Hindlimb muscle (tissue), 1 donor: ENCODE results near the gene MC3R. TPM values are rescaled to one million over a fixed set of nuclear protein-coding genes. Genes with fewer than 3 reads are reported as not detected.
"Not testable (repeated sequence)": the region's sequence is repeated elsewhere in the genome, so short reads cannot be mapped to it uniquely, and the experiment has no call there.

ENCODE experiments used
- DNase-seq: peaks from one replicate; pipeline ENCODE4 v3.0.0-alpha.2; 2013
- polyA plus RNA-seq: library from polyadenylated mRNA; unstranded; fragments of 120-200 nt; gene quantifications from one replicate; pipeline ENCODE4 v1.2.1, GENCODE V29; 2013; ENCODE audit not compliant: insufficient read length

Gene MC3R
- not detected for polyA plus RNA-seq

DNA sequence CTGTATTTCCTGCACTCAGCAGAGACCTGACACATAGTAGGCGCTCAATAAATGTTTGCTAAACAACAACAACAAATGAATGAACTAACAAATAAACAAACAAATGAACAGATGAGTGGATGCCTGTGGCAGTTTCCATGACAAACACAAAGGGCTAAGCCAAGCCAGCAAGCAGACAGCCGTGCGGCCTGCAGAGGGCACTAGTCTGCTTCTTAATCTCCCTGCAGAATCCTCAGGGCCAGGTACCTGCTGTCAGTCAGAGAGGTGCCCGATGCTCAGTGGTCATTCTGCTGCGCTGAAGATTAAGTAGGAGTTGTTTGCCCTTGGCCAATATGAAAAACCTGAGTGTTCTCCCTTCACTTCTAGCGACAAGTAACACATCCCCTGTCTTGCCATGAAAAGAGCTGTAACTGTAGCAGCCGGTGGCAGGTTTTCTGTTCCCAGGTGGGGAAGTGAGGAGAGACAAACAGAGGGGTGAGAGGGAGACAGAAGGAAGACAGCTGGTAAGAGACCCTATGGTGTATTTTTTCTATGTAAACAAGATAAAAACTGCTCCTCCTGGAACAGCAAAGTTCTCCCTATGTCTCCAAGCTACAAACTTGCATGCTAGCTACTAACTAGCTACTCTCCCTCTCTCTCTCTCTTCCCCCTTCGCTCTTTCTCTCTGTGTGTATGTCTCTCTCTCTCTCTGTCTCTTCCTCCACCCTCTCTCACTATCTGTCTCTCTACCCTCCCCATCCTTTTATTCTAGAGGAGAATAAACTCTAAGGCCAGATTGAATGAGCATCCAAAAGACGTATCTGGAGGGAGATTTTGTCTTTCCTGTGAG is at the start of gene MC3R:
Gene MC3R (plus strand): TSS at position 779 of the 829 bp plus-strand sequence. CDS start 112 bp downstream, outside the sequence.
- DNase-seq, result peak; percentile 14

GRCh38 chr20:56200456-56200855 is 48.1 kb upstream of the MC3R start:
- no peak for DNase-seq

DNA sequence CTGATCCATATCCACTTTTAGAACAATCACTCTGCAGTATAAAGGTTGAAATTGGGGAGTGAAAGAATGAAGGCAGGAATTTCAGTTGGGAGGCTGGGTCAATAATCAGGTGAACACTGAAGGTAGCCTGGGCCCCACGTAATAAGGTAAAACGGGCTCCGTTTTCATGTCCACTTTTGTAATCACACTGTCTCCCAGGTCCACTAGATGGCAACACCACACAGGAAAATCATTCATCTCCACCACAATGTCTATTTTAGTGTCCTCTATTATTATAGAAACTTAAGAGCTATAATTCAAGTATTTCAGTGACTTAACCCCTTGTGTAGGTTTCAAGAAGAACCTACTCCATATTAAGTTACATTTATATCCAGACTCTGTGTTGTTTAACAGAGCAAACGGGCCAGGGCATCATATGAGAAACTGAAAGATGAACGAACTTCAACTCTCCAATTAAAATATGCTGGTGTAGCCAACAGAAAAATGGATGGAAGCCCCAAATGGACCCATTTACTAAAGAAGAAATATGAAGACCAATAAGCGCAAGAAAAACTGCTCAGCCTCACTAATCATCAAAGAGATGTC is 45.9 kb upstream of the MC3R start:
- DNase-seq, result no peak

DNA sequence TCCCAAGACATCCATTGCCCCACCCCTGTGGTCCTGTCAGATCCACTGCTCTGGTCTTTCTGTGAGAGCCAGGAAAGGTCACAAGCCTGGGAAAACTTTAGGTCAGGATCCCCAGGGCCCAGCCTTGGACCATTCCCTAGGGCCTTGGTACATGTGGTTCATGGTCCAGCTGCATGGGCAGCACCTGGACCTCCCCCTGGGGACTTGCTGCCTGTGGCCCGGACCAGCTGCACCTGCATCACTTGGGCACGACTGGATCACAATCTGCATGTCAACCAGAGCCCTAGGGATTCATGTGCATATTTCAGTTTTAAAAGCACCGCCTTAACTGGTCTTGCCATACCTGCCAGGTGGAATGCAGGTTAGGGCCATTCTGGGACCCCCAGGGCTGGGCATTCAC is 44.3 kb upstream of the MC3R start:
- no peak for DNase-seq

DNA sequence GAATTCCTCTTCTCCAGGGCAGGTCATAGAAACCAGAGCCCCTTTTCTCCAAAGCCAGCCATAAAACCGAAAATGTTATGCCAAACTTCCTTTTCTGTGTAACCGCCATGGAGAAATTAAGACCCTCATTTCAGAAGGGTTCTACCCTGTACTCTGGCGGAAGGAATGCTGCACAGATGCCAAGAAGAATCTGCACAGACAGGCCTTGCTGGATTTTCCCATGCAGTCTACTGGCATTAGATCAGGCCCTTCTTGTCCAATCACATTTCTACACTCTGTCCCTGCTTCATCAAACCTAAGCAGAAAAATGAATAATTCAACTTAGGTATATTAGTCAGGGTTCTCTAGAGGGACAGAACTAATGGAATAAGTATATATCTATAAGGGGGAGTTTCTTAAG is 43.2 kb upstream of the MC3R start:
- DNase-seq, result no peak

GRCh38 chr20:56207656-56208055 is 40.9 kb upstream of the MC3R start:
- DNase-seq, result no peak

DNA sequence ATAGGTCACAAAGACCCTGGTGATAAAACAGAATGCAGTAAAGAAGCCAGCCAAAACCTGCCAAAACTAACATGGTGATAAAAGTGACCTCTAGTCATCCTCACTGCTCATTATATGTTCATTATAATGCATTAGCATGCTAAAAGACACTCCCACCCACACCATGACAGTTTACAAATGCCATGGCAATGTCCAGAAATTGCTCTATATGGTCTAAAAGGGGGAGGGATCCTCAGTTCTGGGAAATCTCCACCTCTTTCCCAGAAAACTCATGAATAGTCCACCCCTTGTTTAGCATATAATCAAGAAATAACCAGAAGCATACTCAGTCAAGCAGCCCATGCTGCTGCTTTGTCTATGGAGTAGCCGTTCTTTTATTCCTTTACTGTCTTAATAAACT is 40.4 kb upstream of the MC3R start:
- DNase-seq, result no peak

DNA sequence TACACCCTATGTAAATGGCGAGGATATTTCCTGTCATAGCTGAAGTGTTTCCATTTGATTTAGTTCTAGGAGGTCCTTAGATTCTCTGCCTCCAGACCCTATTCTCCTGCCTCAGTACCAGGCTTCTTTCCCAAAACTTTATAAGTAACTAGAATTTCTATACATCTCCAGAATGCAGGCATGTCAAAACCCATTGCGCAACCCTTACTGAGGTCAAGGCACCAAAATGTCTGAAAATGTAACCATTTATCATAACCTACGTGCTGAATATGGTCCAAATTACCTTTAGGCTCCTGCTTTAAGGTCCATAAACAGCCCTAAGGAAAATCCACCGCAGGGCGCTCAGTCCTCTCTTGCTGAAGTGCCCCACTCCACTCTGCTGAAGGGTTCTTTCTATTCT is 37.5 kb upstream of the MC3R start:
- DNase-seq, result no peak

GRCh38 chr20:56212091-56212490 is 36.4 kb upstream of the MC3R start:
- DNase-seq, result no peak

DNA sequence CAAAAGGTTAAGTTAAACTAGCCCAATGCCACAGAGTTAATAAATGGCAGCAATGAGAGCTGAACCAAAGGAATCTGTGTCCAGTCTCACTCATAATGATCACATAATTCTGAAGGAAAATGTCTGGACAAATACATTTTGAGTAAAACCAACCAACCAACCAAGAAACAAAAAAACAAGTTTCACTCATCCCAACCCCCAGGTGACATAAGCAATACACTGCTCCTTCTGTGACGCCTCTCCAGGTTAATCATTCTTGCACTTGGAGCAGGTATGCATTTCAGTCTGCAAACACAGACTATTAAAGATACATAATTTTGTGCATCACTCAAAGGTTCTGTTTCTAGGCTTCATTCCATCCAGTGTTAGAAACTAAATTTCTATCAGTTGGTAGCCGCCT is 35.2 kb upstream of the MC3R start:
- no peak for DNase-seq

- no peak for DNase-seq
Observed at GRCh38 chr20:56215115-56215514, 33.4 kb upstream of the MC3R start.

DNA sequence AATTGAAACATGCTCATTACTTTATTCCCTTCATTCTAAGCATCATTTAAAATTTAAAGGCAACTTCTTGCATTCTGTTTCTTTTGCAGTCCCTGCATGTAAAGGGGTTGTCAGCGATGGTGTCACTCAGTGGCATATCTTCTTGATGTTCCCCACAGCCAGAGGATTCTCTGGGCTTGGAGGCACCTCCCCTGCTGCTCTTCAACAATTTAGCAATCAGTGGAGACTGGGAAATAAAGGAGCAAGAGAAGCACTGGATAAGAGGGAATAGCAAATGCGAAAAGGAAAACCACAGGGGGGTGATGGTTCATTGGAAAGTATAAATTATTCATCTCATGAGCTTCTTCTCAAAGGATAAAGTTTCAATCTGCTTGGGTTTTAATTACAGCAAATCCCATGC is 30.7 kb upstream of the MC3R start:
- DNase-seq, result no peak

- not testable (repeated sequence) for DNase-seq
Observed at GRCh38 chr20:56221186-56221585, 27.3 kb upstream of the MC3R start.

DNA sequence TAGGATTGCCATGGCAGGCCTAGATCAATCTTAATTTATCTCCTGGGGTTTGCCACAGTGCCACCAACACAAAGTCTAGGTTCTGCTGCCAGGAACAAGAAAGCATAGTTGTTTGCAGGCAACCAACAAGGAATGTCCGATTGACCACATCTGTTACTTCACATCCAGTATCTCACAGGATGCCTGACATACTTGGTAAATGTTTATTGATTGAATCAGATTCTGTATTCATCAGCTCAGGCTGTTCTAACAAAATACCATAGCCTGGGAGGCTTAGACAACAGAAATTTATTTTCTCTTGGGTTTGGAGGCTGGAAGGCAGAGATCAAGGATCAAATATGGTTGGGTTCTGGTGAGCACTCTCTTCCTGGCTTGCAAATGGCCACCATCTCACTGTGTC is 26.3 kb upstream of the MC3R start:
- DNase-seq, result no peak

DNA sequence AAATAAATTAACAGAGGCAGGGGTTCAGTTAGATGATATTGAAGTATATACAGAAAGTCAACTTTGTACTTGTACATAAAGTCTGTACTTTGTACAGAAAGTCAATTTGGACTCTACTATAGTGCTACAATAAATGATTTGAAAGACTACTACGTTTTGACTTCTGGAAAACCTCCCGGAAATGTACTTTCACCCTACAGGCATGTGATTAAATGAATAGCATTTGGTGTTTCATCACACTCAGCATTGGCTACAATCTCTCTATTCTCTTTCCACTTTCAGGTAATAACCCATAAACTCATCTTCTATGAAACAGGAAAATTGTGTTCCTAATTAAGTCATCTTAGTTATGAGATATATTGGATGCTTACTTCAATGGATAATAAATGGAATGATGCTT is 25.6 kb upstream of the MC3R start:
- DNase-seq, result no peak

GRCh38 chr20:56223352-56223751 is 25.2 kb upstream of the MC3R start:
- DNase-seq, result no peak

DNA sequence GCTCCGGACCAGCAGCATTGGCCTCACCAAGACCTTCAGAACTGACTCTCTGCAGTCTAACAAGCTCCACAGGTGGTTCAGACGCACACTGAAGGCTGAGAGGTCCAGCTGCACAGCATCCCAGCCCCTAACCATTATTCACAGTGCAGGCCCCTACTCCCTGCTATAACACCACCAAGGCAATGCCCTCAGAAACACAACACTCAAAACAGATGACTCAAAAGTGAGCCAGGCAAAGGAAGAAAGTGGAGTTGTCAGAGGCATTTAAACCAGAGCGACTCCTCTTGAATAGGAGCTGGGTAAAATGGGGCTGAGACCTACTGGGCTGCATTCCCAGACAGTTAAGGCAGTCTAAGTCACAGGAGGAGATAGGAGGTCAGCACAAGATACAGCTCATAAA is 20.5 kb upstream of the MC3R start:
- no peak for DNase-seq

DNA sequence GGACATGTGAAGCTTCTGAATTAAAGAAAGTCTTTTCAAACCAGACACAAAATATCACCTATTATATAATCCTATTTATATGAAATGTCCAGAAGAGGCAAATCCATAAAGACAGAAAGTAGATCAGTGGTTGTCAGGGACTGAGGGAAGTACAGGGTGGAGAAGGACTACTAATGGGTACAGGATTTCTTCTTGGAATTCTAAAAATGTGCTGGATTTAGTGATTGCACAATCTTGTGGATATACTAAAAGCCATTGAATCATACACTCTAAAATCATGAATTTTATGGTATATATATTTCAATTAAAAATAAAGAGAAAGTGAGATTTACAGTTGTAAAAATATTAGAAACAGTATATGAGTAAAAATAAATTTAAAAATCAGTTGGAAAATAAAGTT is 18.7 kb upstream of the MC3R start:
- no peak for DNase-seq

DNA sequence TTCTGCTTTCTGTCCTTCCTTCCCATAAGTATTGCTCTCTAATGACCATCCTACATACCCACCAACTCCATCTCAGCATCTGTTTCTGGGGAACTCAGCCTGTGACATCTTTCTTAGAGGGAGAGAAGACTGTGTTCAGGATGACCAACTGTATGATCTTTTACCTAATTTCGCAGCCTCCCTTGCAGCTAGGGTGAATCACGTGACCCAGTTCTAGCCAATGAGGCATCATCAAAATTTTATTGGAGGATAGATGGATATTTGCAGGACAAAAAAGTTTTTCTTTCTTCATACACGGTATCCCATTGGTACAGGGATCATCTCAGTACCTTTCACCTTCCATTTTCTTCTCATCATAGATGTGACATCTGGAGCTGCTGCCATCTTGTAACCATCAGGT is 14.4 kb upstream of the MC3R start:
- no peak for DNase-seq

DNA sequence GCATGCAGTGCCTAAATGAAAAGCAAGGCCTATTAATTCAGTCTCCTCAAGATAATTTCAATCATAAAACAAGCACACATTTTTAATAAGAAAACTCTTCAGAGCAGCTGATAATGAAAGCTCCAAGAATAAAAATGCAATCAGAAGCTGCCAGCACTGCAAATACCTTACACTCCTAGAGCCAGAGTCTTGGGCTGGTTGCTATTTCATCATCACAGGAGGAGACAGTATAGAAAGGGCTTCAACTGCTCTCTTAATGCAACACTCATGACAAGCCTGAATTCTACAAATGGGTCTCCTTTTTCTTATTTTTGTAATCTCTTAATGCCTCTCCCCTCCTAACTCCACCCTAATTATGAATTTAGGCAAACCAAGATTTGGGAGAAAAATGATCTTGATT is 11.2 kb upstream of the MC3R start:
- DNase-seq, result no peak

GRCh38 chr20:56244259-56244658 is 4.3 kb upstream of the MC3R start:
- DNase-seq, result no peak

- DNase-seq, result no peak
Observed at GRCh38 chr20:56245761-56246160, 2.8 kb upstream of the MC3R start.

DNA sequence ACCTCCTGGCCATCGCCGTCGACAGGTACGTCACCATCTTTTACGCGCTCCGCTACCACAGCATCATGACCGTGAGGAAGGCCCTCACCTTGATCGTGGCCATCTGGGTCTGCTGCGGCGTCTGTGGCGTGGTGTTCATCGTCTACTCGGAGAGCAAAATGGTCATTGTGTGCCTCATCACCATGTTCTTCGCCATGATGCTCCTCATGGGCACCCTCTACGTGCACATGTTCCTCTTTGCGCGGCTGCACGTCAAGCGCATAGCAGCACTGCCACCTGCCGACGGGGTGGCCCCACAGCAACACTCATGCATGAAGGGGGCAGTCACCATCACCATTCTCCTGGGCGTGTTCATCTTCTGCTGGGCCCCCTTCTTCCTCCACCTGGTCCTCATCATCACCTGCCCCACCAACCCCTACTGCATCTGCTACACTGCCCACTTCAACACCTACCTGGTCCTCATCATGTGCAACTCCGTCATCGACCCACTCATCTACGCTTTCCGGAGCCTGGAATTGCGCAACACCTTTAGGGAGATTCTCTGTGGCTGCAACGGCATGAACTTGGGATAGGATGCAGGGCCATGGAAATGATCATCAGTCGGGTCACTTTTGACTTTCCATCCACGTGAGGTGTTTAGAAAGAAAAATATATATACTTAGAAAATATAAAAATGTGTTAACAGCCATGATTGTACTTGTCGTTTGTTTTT is 868 bp downstream of the MC3R start:
- DNase-seq, result no peak

- DNase-seq, result no peak
Observed at GRCh38 chr20:56249956-56250355, 1.4 kb downstream of the MC3R start.
